GM18870 (cell line): ENCODE measurements around the gene USP30.

Experiments used
- ATAC-seq: cut with Tn5 transposase; IDR thresholded peaks from one replicate; pipeline ENCODE4 v1.9.1; 2021; ENCODE audit warnings: moderate library complexity; ENCODE audit not compliant: unreplicated experiment

Gene USP30

DNA sequence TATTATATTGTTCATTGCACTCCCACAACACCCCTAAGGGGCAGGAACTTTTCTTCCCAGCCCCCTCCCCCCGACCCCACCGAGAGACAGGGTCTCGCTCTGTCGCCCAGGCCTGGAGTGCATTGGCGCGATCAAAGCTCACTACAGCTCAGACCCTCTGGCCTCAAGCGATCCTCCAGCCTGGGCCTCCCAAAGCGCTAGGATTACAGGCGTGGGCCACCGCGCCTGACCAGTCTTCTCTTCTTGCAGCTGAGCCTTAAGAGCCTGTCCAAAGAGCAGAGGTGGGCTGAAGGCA lies 44.7 kb downstream of the USP30 start:
- ATAC-seq, result no peak

DNA sequence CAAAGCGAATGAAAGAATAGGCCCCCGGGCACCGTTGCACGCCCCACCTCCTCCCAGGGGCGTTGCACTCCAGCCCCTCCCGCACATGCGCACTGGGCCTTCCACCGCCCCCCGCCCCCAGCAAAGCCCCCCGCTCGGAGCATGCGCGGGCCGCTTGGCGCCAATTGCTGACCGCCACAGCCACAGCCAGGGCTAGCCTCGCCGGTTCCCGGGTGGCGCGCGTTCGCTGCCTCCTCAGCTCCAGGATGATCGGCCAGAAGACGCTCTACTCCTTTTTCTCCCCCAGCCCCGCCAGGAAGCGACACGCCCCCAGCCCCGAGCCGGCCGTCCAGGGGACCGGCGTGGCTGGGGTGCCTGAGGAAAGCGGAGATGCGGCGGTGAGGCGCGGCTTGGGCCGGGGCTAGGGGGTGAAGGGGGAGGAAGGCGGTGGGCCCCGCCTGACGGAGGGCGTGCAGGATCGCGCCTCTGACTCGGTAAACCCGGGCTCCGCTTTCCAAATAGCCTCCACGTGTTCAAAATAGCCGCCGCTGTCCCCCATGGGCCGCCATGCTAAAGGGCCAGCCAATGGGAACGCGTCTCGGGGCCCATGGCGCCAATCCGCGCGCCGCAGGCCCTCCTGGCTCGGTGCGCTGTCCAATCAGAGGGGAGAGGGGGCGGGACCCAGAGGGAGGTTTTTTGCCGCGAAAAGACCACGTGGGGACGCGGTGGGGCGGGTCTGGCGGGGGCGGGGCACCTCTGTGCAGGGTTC lies 45.2 kb downstream of the USP30 start, which contains the start of gene UNG:
Gene UNG (plus strand): TSS at position 163 of the 748 bp plus-strand sequence. CDS start 83 bp downstream, at position 246.
- peak; percentile 56 for ATAC-seq

DNA sequence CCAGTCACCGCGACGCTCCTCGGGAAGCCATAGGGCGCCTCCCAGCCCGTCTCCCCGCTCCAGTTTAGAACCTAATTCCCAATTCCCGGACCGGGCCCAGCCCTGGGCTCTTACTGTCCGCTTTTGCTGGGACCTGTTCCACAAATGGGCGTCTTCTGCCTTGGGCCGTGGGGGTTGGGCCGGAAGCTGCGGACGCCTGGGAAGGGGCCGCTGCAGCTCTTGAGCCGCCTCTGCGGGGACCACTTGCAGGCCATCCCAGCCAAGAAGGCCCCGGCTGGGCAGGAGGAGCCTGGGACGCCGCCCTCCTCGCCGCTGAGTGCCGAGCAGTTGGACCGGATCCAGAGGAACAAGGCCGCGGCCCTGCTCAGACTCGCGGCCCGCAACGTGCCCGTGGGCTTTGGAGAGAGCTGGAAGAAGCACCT lies 45.8 kb downstream of the USP30 start:
- peak; percentile 31 for ATAC-seq

DNA sequence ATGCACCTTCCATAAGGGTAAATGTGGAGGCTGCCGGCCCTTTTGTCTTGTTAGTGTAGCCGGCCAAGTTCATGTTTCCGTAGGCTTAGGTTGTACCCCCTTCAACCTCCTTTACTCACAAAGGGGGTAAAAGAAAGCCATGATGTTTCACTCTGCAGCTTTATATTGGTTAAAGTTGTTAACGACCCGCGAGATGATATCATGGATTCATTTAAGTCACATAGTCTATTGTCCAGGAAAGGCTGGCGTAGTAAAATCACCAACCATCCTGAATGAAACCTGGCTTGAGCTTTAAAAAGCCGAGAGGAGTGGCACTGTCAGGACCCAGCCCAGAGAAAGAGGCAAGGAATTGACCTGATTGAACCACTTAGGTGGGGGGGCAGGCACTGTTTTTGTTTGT lies 46.3 kb downstream of the USP30 start:
- no peak for ATAC-seq

DNA sequence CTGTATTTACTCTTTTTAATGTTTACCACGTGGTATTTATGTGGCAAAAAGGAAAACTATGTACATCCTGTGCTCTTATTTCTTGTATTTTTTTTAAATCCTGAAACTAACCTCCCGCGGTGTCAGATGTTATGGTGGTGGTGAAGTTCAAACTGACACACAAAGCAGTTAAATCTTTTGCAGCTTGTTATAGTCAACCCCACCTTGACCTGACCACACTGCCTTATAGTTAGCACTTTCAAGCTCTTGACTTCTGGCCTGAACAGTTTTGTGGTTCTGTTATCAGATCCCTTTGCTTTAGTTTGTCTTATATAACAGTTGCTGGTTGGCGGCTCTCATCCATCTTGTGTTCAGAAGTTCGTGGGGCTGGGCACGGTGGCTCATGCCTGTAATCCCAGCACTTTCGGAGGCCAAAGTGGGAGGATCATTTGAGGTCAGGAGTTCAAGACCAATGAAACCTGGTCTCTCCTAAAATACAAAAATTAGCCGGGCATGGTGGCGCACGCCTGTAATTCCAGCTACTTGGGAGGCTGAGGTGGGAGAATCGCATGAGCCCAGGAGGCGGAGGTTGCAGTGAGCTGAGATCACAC lies 47.1 kb downstream of the USP30 start:
- no peak for ATAC-seq

GRCh38 chr12:109100741-109101140 lies 48.4 kb downstream of the USP30 start:
- ATAC-seq, result no peak

DNA sequence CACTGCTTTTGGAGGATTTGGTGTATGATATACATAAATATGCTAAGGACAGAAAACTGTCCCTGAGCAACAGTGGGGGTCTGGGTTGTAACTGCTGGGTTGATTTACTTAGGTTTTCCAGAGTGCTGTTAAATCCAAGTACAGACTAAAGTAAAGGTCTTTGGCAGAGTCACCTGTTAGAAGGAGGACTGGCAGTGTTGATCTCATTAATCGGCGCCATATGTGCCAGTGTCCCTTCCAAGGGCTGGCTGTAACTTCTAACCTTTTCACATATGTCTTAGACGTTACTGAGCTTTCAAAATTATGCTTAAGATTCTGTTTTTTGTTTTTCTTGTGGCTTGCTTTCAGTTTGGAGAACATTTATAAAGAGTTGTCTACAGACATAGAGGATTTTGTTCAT lies 50.1 kb downstream of the USP30 start:
- no peak for ATAC-seq

DNA sequence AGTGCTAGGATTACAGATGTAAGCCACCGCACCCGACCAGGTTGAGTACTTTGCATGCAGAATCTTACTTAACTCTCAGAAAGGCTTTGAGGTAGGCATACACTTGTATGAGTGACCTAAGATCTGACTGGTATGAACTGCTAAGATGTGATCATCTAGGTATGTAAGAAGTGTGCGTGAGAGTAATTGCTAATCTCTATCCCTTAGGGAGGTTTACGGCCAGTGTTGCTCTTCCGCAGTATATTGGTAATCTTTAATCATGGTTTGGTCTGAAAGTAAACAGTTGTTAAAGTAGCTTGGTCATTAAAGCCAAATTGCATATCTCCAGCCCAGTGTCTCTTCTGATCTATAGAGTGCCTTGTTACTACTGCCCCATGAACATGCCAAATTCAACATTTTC lies 52.8 kb downstream of the USP30 start:
- no peak for ATAC-seq

GRCh38 chr12:109109746-109110350 lies 57.5 kb downstream of the USP30 start:
- no peak for ATAC-seq

DNA sequence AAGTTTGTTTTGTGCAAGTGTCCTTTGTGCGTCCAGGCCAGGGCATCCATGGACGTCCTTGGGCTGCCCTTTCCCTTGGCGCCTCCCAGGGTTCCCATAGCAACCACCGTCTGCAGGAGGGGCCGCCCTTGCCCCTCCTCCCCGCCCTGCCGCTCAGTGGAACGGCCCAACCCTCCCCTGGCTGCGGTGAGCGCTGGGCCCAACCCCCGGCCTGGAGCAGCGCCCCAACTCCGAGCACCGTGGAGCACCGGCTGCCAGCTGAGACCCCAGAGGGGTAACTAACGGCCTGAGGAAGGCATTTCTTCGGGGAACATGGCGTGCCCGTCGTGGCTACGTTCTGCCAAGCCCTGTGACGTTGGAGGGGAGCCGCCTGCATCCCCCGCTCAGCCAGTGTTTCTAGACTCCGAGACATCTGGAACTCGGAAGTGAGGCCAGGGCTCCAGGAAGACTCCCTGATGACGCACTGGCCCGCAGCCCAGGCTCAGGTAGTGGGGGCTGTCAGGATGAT lies 58.7 kb downstream of the USP30 start:
- no peak for ATAC-seq

DNA sequence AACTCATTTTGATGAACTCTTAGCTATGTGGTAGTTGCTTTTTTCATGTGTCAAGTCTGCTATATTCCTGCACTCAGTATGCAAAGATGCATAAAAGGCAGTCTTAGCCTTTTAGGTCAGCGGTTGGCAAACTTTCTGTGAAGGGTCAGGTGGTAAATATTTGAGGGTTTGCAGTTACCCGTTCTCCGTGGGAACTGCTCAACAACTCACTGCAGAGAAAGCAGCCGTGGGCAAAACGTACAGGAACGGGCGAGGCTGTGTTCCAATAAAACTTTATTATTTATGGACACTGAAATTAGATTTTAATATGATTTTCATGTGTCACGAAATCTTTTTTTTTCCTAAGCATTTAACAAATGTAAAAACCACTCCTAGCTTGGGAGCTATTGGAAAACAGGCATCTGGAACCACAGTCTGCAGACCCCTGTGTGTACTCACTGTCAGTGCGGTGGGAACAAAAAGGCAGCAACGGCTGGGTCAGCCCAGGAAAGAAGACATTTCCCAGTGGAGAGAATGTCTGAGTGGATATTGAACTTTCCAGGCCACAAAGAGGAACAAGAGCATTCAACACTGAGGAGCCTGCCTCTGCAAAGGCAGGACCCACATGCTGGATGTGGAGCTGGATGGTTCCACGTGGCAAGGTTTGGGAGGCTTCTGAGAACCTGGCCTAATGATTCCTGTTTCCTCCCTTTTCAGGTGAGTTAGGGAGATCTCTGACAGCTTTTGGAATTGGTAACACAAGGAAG lies 60.5 kb downstream of the USP30 start:
- no peak for ATAC-seq

DNA sequence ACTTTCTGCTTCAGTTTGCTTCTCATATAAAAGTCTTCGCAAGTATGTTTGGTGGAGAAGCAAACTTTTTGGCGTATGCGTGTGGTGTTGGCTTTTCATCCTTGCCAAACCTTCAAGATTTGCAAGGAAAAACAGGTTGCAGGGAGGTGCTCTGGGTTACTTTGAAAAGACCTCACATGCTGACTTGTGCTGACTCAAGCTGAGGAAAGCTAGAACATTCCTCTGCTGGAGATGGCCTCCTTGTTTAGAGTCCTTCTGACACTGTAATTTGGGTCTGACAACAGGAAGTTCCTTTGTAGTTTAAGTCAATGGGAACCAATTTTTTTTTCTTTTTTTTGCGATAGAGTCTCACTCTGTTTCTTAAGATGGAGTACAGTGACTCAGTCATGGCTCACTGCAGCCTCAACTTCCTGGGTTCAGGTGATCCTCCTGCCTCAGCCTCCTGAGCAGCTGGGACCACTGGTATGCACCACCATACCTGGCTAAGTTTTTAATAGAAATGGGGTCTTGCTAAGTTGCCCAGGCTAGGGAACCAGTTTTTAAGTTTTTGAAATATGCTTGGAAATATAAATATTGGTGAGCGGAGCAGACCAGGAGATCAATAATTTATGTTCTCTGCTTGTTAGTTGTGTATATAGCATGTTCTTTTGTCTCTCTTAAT lies 61.4 kb downstream of the USP30 start:
- ATAC-seq, result no peak

GRCh38 chr12:109114644-109115043 lies 62.3 kb downstream of the USP30 start:
- no peak for ATAC-seq

GRCh38 chr12:109115404-109115757 lies 63.0 kb downstream of the USP30 start:
- no peak for ATAC-seq

DNA sequence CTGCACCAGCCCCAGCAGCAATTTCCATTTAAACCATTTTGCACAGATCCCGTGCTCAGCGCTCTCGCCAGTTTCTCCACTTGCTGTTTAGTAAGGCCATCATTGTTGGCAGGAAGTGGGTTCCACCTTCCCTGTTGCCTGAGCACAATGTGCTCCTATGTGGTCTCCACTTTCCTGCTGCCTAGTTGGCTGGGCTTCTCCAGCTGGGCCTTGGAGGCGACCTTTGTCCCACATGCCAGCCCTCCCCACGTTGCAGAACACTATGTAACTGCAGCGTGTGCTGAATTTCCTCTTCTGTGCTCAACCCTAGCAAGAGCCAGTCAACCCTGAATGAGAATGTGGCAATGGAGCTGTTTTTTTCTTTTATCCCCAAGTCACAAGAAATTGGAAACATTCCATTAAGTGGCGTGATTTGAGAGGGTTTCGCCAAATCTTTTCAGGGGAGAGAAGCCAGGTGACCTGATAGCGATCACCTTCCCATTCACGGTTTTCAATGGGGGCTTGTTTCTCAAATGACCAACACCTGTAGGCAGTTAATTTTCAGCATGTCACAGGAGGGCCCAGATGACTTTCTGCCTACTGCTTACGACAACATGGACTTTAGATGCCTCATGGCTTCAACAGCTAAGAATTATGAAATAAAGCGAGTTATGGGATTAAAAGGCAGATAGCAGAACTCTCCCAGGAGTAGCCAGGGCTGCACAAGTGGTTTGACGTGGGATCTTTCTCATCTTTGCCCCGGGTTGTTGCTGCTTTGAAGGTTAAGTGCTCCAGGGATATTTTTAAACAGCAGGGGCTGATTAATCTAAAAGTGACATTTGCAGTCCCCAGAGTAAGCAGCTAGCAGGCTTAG lies 63.6 kb downstream of the USP30 start, which contains the start of gene ACACB:
Gene ACACB (plus strand): TSS at position 830 of the 853 bp plus-strand sequence. CDS start 22,819 bp downstream, outside the sequence.
- ATAC-seq, result no peak

DNA sequence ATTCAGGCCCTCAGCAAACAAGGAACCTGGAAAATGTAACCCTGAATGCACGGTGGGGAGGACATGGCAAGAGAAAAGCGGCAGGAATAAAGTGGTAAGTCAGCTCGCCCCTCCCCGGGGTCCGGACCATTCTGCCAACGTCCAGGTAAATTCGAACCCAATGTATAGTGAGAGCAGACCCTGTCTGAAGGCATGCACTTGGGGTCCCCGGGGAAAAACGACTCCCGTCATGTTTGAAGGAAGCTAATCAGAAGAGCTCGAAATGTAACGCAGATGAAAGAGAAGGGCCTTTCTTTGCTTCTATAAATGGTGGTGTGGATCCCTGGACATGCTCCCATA lies 64.2 kb downstream of the USP30 start:
- ATAC-seq, result no peak

- ATAC-seq, result no peak
These were observed 67.7 kb downstream of the USP30 start for GRCh38 chr12:109120095-109120494.

DNA sequence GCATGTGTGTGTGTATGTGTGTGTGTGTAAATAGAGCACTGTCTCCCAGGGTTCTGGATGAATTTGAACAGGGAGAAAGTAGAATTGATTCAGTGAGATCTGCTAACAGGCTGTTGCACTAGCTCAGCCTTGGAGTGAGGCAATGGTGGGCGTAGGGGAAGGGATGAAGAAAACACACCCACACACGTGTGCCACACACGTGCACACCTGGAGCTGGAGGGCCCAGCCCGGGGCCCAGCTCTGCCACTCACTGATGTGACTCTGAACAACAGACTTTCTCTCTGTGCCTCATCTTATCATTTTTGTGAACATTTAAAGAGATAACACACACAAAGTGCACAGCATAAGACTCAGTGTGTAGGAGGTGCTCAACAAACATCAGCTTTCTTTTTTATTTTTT lies 68.2 kb downstream of the USP30 start:
- ATAC-seq, result no peak

DNA sequence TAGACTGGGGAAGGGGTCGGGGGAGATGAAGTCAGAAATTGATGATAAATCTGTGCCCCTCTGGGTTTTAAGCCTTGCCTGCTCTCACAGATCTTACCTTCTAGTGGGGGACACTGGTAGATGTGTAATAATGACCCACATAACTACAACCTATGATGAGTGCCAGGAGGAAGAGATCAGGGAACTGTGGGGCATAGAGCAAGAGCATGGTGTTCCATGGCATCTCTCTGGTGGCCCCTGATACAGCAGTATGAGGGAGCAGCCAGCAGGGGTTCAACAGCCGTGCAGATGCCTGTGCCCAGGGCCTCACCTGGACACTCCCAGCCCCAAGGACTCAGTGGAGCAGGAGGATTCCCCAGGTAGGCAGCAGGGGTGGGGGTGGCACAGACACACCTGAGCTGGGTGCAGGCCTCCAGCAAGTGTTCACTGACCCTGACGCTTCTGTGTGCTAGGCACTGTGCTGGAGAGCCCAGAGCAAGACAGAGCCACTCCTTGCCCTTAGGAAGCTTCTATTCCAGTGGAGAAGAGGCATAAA lies 69.0 kb downstream of the USP30 start:
- ATAC-seq, result no peak
